ENCODE results near the gene SMIM41. TPM values are rescaled to one million over a fixed set of nuclear protein-coding genes. Genes with fewer than 3 reads are reported as not detected.

SMIM41 gene
- total RNA-seq, 6 experiments from 2014 or later = not detected

- Mint-ChIP-seq H3K36me3 (ENCODE audit: low read depth) (peaks cover 42% of the 10 kb centered on the region), H3K27me3 (ENCODE audit: insufficient read depth) (no peaks in the 10 kb centered on the region), H3K9me3 (no peaks in the 10 kb centered on the region), H3K4me3 (peak overlapping the region; percentile 94), H3K4me1 (ENCODE audit: low read depth) (peaks cover 75% of the 10 kb centered on the region), H3K27ac (peak overlapping the region; percentile 100)
- TF ChIP-seq CTCF (IDR thresholded peaks at IDR 0.05) = no peak
- no peak for DNase-seq
These were observed 9.1 kb upstream of the SMIM41 start for GRCh38 chr12:52070185-52070925.

GRCh38 chr12:52073531-52074381 lies 5.7 kb upstream of the SMIM41 start:
- no peaks in the 10 kb centered on the region for H3K9me3 Mint-ChIP-seq
- TF ChIP-seq CTCF (IDR thresholded peaks at IDR 0.05) = no peak
- peaks cover 50% of the 10 kb centered on the region for H3K36me3 Mint-ChIP-seq (ENCODE audit: low read depth)
- H3K27ac Mint-ChIP-seq = peak overlapping the region; percentile 79
- DNase-seq = peak; percentile 53
- peak overlapping the region; percentile 46 for H3K4me3 Mint-ChIP-seq
- peaks cover 76% of the 10 kb centered on the region for H3K4me1 Mint-ChIP-seq (ENCODE audit: low read depth)
- H3K27me3 Mint-ChIP-seq (ENCODE audit: insufficient read depth) = peaks cover 1% of the 10 kb centered on the region; the same call in 1 of the 2 replicates

- H3K27me3 Mint-ChIP-seq (ENCODE audit: insufficient read depth) = peaks cover 3% of the 10 kb centered on the region
- peak; percentile 60 for DNase-seq
- H3K4me1 Mint-ChIP-seq (ENCODE audit: low read depth) = peaks cover 68% of the 10 kb centered on the region
- H3K4me3 Mint-ChIP-seq = peak overlapping the region; percentile 20; the same call in 1 of the 2 replicates
- peaks cover 49% of the 10 kb centered on the region for H3K36me3 Mint-ChIP-seq (ENCODE audit: low read depth)
- peak overlapping the region; percentile 54; the same call in 1 of the 2 replicates for H3K27ac Mint-ChIP-seq
- no peaks in the 10 kb centered on the region for H3K9me3 Mint-ChIP-seq
- TF ChIP-seq CTCF (IDR thresholded peaks at IDR 0.05) = no peak
These were observed 4.4 kb upstream of the SMIM41 start for GRCh38 chr12:52074971-52075724.

- Mint-ChIP-seq H3K27me3 (ENCODE audit: insufficient read depth) (peaks cover 3% of the 10 kb centered on the region), H3K4me1 (ENCODE audit: low read depth) (peaks cover 61% of the 10 kb centered on the region), H3K9me3 (no peaks in the 10 kb centered on the region), H3K36me3 (ENCODE audit: low read depth) (peaks cover 35% of the 10 kb centered on the region), H3K4me3 (no peak overlapping the region), H3K27ac (no peak overlapping the region)
- no peak for DNase-seq
- TF ChIP-seq CTCF (IDR thresholded peaks at IDR 0.05) = no peak
These were observed 2.7 kb upstream of the SMIM41 start for GRCh38 chr12:52076811-52077210.

- no peak for DNase-seq
- peaks cover 3% of the 10 kb centered on the region for H3K27me3 Mint-ChIP-seq (ENCODE audit: insufficient read depth)
- no peak overlapping the region for H3K4me3 Mint-ChIP-seq
- no peak overlapping the region for H3K27ac Mint-ChIP-seq
- peaks cover 61% of the 10 kb centered on the region for H3K4me1 Mint-ChIP-seq (ENCODE audit: low read depth)
- peaks cover 24% of the 10 kb centered on the region for H3K36me3 Mint-ChIP-seq (ENCODE audit: low read depth)
- TF ChIP-seq CTCF (IDR thresholded peaks at IDR 0.05) = no peak
- H3K9me3 Mint-ChIP-seq = no peaks in the 10 kb centered on the region
These were observed 1.2 kb upstream of the SMIM41 start for GRCh38 chr12:52078276-52078675.

All from HFFc6 (cell line).